Gastrocnemius medialis (tissue), 4 donors: ENCODE data around the gene KCNQ1.

Experiments
- CTCF ChIP-seq, 5 experiments: fragments of 450-650 bp in 3 of 5; fragments of 200-600 bp in 2 of 5; sonication (generic) in 2 of 5; IDR thresholded peaks in 4 of 5; conservative IDR thresholded peaks in 1 of 5; 1 replicate in 4 of 5; 2 replicates in 1 of 5; pipeline ENCODE4 v1.5.1; 2016 to 2019; ENCODE audit warnings: antibody characterized with exemption in 5 of 5, mild to moderate bottlenecking in 3 of 5, moderate library complexity in 3 of 5
- POLR2A ChIP-seq, 2 donors: fragments of 450-650 bp; IDR thresholded peaks; one replicate each; pipeline ENCODE4 v1.6.1; 2017; ENCODE audit warnings: antibody characterized with exemption in 2 of 2, mild to moderate bottlenecking in 2 of 2, moderate library complexity in 2 of 2

- TF ChIP-seq CTCF (IDR thresholded peaks at IDR 0.05 in 4 of 5, conservative IDR thresholded peaks at IDR 0.05 in 1 of 5) (no peak), POLR2A (IDR thresholded peaks at IDR 0.05) (no peak)
These were observed 222.2 kb downstream of the KCNQ1 start for GRCh38 chr11:2666828-2667570.
